ENCODE measurements around the gene RSRC1. TPM values are rescaled to one million over a fixed set of nuclear protein-coding genes. Genes with fewer than 3 reads are reported as not detected.

RSRC1 gene
- total and polyA plus RNA-seq, 7 donors: 12.9 to 27.2 (median 19.7) TPM

- no peaks in the 10 kb centered on the region for H3K4me1 ChIP-seq
- H3K27me3 ChIP-seq (ENCODE audit: insufficient read depth in 3 of 3, low read length in 2 of 3): no peaks in the 10 kb centered on the region
- ATAC-seq: peak; percentile 57 to 83 (median 72)
- no peak overlapping the region for H3K27ac ChIP-seq
- no peak overlapping the region for H3K4me3 ChIP-seq
- no peaks in the 10 kb centered on the region for H3K36me3 ChIP-seq (ENCODE audit: insufficient read depth in 1 of 2, low read depth in 1 of 2)
- H3K9me3 ChIP-seq: no peaks in the 10 kb centered on the region
- TF ChIP-seq CTCF (IDR thresholded peaks at IDR 0.05): peak; percentile 69
- intact Hi-C loops (cut with DNase I): loop anchor here (5.0 kb wide), 3 partner anchors 342 to 827 kb away; no protein-coding TSS in a partner anchor
- DNase-seq: peak in 1 of 2 donors; percentile 10
- WGBS, 3 donors: 2 to 7% (median 6%) methylated on average over 4 of the region's 4 CpGs
These were observed 324.6 kb downstream of the RSRC1 start for GRCh38 chr3:158434412-158435038.

- no peak for TF ChIP-seq CTCF (IDR thresholded peaks at IDR 0.05)
- no peak for DNase-seq
- 95 to 100% (median 97%) methylated on average over 1 of the region's 1 CpG for WGBS, 3 donors
- Histone ChIP-seq H3K36me3 (ENCODE audit: insufficient read depth in 1 of 2, low read depth in 1 of 2) (no peaks in the 10 kb centered on the region), H3K27me3 (ENCODE audit: insufficient read depth in 3 of 3, low read length in 2 of 3) (no peaks in the 10 kb centered on the region), H3K27ac (no peak overlapping the region), H3K4me1 (no peaks in the 10 kb centered on the region), H3K9me3 (no peaks in the 10 kb centered on the region), H3K4me3 (no peak overlapping the region)
- ATAC-seq: no peak
- intact Hi-C loops (cut with DNase I): no loop called here
These were observed 333.7 kb downstream of the RSRC1 start for GRCh38 chr3:158443632-158444031.

- Histone ChIP-seq H3K9me3 (no peaks in the 10 kb centered on the region), H3K27ac (no peak overlapping the region), H3K27me3 (ENCODE audit: insufficient read depth in 3 of 3, low read length in 2 of 3) (no peaks in the 10 kb centered on the region), H3K4me3 (no peak overlapping the region), H3K36me3 (ENCODE audit: insufficient read depth in 1 of 2, low read depth in 1 of 2) (no peaks in the 10 kb centered on the region), H3K4me1 (no peaks in the 10 kb centered on the region)
- TF ChIP-seq CTCF (IDR thresholded peaks at IDR 0.05): no peak
- intact Hi-C loops (cut with DNase I): no loop called here
- ATAC-seq: no peak
- no peak for DNase-seq
These were observed 337.5 kb downstream of the RSRC1 start for GRCh38 chr3:158447408-158447807.

GRCh38 chr3:158451405-158452055 is 341.6 kb downstream of the RSRC1 start:
- no peak overlapping the region for H3K27ac ChIP-seq
- 89 to 98% (median 91%) methylated on average over 1 of the region's 1 CpG for WGBS, 3 donors
- intact Hi-C loops (cut with DNase I): no loop called here
- no peak overlapping the region for H3K4me3 ChIP-seq
- H3K4me1 ChIP-seq: no peaks in the 10 kb centered on the region
- TF ChIP-seq CTCF (IDR thresholded peaks at IDR 0.05): no peak
- no peaks in the 10 kb centered on the region for H3K36me3 ChIP-seq (ENCODE audit: insufficient read depth in 1 of 2, low read depth in 1 of 2)
- DNase-seq (no peak), ATAC-seq (no peak)
- no peaks in the 10 kb centered on the region for H3K27me3 ChIP-seq (ENCODE audit: insufficient read depth in 3 of 3, low read length in 2 of 3)
- no peaks in the 10 kb centered on the region for H3K9me3 ChIP-seq

GRCh38 chr3:158452334-158452733 is 342.4 kb downstream of the RSRC1 start:
- DNase-seq: no peak
- TF ChIP-seq CTCF (IDR thresholded peaks at IDR 0.05): no peak
- intact Hi-C loops (cut with DNase I): no loop called here
- Histone ChIP-seq H3K27me3 (ENCODE audit: insufficient read depth in 3 of 3, low read length in 2 of 3) (no peaks in the 10 kb centered on the region), H3K36me3 (ENCODE audit: insufficient read depth in 1 of 2, low read depth in 1 of 2) (no peaks in the 10 kb centered on the region), H3K27ac (no peak overlapping the region), H3K4me1 (no peaks in the 10 kb centered on the region), H3K9me3 (no peaks in the 10 kb centered on the region), H3K4me3 (no peak overlapping the region)
- ATAC-seq: no peak
